Measurements from ENCODE around the gene CLEC11A.
A peak's percentile ranks its signal among the peaks of the same experiment; 100 is the strongest.

Gene CLEC11A, protein sequence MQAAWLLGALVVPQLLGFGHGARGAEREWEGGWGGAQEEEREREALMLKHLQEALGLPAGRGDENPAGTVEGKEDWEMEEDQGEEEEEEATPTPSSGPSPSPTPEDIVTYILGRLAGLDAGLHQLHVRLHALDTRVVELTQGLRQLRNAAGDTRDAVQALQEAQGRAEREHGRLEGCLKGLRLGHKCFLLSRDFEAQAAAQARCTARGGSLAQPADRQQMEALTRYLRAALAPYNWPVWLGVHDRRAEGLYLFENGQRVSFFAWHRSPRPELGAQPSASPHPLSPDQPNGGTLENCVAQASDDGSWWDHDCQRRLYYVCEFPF

DNA sequence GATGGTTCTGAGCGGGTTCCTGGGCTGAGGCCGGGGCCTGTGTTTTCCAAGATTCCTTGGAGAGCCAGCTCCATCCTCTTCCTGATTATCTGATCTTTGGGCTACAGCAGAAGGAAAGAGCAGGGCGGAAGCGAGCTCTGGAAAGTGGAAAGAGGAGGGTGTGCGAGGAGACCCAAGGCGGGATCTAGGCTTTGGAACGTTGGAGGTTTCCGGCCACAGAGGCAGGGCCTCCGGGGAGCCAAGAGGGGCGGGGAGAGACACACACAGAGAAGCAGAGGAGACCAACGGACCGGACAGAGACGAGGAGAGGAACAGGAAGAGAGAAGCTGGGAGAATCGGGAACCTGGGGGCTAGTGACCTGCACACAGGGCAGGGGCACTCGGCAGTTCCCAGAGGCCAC, at the start of gene CLEC11A:
TSS of gene CLEC11A (plus strand) at position 296 of the 400 bp plus-strand sequence. CDS start 162 bp downstream, outside the sequence.
- DNase-seq (ENCODE audit: extremely low read depth in 1 of 2, low read depth in 1 of 2), result no peak

DNA sequence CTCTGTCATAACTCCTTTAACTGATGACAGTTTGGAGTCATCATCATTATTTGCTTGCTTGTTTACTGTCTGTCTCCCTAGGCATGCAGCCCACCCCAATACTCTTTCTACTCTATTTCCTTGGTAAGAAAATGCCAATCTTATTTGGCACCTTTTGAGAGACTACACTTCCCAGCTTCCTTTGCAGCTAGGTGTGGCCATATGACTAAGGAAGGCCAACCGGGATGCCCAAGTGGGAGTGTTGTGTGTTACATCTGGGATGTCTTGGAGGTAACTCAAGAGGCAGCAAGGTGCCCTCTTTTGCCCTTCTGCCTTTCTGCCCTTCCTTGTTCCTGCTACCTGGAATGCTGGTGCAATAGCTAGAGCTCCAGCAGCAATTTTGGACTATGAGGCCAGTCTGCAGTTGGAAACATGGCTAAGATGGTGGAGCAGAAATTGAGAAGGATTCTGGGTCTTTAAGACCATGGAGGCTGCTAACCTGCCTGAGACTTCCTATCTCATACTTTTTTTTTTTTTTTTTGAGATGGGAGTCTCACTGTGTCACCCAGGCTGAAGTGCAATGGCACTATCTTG, 46.5 kb upstream of the CLEC11A start:
- no peak for DNase-seq (ENCODE audit: extremely low read depth in 1 of 2, low read depth in 1 of 2)

DNA sequence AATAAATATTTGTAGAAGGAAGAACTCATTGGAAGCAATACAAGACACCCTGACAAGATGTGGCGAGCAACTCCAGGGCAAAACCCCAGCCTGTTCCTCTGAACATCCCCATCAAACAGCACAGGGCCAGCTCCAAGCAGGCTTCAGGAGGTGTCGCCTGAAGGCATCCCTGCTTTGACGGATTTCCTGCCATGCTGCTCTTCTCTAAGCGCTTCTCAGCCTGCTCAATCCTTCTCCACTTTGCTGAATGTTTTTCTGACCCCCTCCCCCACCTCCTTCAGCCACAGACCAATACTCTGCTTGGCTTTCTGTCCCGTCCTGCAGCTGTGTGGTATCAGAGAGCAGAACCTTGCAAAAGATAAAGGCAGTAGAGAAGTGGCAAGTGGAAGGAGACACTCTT, 45.5 kb upstream of the CLEC11A start:
- DNase-seq (ENCODE audit: extremely low read depth in 1 of 2, low read depth in 1 of 2), result no peak

DNA sequence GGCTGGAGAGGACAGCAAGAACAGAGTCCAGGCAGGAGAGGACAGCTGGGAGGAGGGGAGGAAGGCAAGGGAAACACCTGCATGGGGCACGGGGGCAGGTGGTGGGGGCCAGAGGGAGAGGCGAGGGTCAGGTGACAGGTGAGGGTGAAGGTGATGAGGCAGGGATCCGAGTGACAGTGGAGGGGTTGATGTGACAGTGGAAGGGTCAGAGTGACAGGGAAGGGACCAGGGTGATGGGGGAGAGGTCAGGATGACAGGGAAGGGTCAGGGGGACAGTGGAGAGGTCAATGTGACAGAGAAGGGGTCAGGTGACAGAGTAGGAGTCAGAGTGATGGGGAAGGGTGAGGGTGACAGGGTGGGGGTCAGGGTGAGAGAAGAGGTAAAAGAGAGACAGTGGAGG, 44.8 kb upstream of the CLEC11A start:
- DNase-seq (ENCODE audit: extremely low read depth in 1 of 2, low read depth in 1 of 2), result no peak

DNA sequence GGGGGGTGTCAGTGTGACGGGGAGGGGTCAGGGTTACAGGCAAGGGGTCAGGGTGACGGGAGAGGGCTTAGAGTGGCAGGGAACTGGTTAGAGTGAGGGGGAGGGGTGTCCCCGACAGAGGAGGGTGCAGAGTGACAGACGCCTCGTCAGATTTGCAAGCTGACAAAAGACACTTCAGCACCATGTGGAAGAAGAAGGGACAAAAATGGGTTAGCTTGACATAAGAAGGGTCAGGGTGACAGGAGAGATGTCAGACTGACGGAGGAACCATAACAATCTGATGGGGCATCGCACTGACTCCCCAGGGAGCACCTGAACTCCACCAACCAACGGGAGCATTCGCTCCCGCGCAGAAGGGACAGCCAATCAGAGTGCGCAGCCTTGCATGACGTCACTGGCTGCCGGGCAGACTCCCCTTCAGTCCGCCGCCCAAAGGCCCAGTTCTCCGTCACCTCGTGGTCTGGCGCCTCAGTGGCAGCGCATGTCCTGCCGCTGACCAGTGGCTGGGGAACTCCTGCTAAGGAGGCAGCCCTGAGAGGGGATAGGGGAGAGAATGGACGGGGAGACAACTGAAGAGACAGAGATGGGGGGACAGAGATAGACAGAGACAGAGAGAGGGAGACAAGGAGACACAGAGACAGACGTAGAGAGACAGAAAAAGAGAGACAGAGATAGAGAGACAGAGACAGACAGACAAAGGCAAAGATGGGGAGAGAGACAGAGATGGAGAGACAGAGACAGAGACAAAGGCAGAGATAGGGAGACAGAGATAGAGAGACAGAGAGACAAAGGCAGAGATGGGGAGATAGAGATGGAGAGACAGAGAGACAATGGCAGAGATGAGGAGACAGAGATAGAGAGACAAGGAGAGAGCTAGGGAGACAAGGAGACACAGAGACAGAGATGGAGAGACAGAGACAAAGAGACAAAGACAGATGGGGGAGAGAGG, 43.7 kb upstream of the CLEC11A start:
- peak; percentile 63 to 72 for DNase-seq (ENCODE audit: extremely low read depth in 1 of 2, low read depth in 1 of 2)

DNA sequence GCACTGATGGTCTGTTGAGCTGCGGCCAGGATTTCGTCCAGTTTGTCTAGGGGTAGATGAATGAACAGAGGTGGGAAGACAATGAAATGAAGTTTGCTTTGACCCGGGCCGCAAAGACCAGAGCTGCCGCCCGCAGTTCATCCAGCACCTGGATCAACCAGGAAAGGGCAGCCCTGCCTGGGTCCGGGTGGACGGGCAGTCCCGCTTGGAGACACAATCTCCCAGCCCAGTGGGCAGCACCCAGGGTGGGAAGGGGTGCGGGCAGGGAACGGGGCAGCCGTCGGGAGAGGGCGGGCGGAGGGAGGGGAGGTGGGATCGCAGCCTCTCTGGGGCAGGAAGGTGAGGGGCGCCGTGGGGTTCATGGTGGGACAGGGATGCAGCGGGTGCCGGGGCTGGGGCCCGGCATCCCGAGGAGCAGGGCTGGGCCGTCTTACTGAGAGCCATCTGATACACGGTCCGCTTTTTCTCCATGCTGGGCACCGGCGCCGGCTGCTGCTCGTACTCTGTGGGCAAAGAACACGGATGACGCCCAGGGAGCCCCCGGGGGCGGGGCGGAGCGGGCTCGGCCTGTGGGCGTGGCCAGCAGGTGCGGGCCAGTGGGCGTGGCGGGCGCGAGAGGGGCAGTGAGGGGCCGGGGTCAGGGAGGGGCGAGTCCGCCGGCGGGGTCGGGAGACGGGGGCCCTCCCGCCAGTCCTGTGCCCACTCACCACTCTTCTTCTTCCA, 36.7 kb upstream of the CLEC11A start:
- no peak for DNase-seq (ENCODE audit: extremely low read depth in 1 of 2, low read depth in 1 of 2)

DNA sequence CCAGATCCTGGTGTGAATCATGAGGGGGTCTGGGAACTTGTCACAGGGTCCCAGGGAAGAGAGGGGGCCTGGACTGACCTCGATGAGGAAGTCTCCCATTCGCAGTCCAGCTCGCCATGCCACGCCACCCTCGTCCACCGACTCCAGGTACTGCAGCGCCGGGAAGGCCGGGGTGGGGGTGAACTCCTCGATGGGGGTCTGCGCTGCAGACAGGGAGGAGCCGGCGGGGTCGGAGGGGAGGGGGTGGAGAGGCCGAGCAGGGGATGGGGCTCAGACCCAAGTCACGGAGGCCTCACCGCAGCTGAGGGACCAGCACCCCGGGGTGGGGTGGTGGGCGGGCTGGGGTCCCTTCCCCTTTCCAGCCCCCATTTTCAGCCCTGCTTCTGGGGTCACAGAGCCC, 34.4 kb upstream of the CLEC11A start:
- no peak for DNase-seq (ENCODE audit: extremely low read depth in 1 of 2, low read depth in 1 of 2)

DNA sequence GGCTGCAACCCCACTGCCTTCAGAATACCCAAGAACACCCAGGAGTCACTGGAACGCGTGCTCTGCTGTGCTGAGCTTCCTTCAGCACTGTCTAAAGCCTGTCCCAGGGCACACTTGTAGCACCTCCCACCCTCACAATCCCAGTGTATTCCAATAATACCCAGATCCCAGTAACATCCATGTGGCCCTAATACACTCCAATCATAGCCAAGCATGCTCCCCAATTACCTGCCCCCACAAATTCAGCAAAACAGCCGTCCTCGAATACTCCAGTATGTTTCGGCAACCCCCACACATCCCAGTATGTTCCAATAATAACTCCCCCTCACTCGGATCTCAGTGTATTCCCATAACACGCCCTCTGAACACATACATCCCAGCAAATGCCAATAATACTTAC, 32.7 kb upstream of the CLEC11A start:
- DNase-seq (ENCODE audit: extremely low read depth in 1 of 2, low read depth in 1 of 2), result no peak

DNA sequence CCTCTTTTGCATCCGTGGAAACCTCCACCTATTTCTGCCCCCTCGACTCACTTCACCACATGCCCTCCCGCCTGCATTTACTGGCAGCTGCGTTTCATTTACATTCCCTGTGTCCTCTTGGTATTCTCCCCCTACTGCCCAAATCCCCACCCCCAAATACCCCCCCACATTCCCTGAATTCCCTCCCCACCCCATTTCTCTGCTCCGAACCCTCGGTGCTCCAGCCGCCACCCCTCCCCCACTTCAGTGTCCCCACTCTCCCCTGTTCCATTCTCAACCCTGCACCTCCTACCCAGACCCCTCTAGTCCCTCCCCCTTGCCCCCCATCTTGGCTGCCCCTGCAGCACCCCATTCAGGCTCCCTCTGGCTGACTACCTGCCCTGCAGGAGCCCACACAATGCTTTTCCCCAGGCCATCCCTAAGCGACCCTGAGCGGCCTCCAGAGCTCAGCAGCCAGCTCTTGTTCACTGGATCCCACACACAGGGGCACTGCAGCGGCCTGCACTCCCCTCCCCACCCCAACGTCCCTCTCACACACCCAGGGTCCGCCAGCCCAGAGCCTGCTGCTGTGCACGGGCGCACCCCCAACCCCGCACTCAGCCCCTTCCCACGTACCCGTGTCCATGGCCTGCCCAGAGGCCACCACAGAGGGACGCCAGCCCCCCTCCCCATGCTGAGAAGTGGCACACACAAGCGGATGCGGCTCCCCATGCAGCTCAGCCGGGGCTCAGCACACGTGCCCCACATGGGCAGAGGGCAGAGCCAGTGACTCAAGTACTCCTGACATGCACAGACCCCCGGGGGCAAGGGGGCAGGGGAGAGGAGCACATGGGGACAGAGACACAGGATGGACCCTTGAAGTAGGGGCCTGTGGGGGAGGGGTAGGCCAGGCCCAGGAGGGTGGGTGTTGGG, 29.8 kb upstream of the CLEC11A start:
- no peak for DNase-seq (ENCODE audit: extremely low read depth in 1 of 2, low read depth in 1 of 2)

DNA sequence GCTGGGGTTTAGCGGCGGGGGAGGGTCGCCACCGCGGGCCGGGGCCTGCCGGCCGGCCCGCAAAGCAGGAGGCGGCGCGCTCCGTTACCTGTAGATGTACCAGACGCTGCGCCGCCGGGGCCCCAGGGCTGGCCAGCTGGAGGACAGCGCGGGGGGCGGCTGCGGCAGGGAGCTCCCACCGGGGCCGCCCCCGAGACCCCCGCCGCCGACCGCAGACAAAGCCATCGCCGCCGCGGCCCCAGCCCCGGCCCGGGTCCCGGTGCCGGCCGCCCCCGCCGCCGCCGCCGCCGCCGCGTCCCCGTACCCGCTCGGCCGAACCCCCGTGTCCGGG, 28.4 kb upstream of the CLEC11A start:
- DNase-seq (ENCODE audit: extremely low read depth in 1 of 2, low read depth in 1 of 2), result no peak

DNA sequence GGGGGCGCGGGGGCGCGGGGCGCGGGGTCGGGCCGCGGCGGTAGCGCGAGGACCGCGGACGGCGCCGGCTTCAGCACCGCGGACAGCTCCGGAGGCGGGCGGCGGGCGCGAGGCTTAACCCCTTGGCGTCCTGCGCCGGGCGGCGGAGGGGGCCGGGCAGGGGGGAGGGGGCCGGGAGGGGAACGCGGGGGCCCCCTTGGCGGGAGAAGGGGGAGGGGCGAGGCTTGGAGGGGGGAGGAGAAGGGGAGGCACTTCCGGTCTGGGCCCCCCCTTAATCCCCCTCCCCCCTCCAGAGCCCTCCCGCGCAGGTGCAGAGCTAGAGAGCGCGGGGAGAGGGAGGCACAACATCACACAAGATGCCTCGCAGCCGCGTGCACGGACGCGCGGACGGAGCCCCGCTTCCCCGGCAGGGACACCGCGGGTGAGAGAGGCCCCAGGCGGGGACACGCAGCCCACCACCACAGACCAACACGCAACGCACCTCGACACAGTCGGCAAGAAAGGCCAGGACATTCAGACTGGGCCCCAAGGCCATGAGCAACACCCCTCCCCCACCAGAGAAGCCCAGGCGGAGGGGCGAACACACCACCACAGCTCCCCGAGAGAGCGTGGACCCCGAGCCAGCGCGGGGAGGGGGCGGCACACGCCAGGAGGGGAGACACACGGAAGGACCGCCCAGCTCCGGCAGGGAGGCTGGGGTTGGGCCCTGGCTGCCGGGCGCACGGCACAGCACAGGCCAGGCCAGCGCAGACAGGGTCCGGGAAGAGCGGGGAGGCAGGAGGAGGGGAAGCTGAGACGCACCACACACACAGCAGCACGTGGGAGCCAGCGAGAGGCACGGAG, 27.7 kb upstream of the CLEC11A start:
- no peak for DNase-seq (ENCODE audit: extremely low read depth in 1 of 2, low read depth in 1 of 2)

DNA sequence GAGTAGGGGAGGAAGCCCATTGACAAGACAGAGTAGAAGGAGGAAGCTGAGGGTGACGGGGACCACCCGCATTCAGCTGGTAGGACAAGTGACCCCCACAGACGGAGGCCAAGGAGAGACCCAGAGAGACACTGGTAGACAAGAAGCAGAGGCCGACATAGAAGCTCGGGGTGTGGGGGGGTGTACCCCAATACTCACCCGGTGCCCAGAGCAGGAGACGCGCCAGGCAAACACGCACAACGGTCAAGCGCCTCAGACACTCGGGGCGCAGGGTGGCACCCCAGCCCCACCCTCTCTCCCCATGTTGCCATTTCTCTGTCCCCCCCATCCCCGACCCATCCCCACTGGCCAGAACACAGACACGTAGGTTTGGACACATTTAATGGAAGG, 27.1 kb upstream of the CLEC11A start:
- DNase-seq (ENCODE audit: extremely low read depth in 1 of 2, low read depth in 1 of 2), result no peak

DNA sequence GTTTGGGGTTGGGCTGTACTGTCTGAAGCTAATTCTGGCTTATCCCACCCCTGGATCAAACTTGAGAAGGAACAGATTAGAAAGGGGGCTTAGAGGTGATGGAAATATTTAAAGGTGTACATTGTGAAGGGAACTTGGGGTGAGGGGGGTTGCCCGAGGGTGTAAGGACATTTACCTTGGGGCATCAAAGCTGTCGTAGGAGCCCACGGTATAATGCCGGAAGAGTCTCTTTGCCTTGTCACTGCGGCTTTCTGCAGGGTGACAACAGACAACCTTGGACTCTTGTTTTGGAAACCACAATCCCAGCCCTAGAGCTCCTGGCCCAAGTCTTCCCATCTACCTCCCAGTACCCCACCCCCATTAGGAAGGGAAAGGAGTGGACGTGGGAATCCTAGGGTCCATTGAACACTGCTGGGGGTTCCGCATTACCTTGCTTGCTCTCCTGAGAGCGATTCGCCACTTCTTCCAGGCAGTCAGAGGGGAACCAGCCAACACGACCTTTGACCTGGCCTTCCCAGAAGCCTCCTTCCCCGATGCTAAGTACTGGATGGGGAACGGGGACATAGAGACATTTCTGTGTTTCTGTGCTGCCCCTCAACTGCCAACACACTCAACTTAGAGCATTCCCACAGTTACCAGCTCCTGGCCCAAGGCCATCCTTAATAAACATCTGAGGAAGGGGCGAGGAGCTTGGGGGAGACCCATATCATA, 25.6 kb upstream of the CLEC11A start:
- DNase-seq (ENCODE audit: extremely low read depth in 1 of 2, low read depth in 1 of 2), result no peak

DNA sequence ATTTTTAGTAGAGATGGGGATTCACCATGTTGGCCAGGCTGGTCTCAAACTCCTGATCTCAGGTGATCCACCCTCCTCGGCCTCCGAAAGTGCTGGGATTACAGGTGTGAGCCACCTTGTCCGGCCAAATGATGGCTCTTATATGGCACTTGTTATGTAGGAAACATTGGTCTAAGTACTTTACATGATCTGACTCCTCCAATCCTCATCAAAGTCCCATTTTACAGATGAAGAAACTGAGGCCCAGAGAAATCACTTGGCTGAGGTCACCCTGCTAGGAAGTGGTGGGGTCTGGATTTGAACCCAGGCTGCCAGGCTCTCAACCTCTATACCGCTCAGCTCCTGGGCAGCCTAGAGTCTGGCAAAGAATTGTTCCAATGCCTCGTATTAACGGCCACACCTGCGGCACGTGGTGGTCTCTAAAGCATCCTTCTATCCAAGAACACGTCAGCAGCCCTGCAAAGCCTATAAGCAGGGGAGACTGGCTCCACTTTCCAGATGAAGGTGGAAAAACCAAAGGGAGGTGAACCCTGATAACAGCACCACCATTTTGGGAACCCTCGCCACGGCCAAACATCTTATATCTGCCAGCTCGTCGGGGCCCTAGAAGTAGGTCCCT, 21.7 kb upstream of the CLEC11A start:
- no peak for DNase-seq (ENCODE audit: extremely low read depth in 1 of 2, low read depth in 1 of 2)

DNA sequence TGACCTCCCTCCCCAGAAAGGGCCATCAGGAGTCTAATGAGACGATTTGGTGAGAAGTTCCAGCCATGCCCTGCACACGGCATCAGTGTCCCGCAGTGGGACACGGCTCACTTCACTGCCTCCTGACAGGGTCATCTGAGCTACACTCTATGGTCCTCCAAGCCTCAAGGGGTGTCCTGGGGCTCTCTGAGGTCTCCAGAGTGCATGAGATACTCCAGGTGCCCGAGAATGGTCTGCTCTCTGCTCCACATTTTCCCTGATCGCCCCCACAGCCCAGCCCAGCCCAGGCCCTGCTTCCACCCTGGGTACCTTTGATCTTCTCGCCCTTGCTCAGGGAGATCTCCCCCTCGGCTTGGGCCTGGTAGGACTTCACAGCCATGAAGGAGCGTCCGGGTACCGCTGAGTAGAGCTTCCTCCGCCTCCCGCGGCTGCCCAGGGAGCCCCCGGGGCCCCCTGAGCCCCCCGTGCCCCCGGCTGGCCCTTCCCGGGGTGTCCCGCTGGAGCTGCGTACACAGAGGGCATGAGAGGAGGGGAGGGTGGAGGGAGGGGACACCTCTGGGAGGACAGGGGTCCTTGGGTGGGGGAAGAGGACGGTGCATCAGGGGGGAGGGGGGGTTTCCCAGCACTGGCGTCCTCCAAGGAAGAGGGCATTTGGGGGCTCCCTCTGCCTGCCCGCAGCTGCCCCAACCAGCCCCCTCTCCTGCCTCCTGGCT, 20.9 kb upstream of the CLEC11A start:
- DNase-seq (ENCODE audit: extremely low read depth in 1 of 2, low read depth in 1 of 2), result no peak

DNA sequence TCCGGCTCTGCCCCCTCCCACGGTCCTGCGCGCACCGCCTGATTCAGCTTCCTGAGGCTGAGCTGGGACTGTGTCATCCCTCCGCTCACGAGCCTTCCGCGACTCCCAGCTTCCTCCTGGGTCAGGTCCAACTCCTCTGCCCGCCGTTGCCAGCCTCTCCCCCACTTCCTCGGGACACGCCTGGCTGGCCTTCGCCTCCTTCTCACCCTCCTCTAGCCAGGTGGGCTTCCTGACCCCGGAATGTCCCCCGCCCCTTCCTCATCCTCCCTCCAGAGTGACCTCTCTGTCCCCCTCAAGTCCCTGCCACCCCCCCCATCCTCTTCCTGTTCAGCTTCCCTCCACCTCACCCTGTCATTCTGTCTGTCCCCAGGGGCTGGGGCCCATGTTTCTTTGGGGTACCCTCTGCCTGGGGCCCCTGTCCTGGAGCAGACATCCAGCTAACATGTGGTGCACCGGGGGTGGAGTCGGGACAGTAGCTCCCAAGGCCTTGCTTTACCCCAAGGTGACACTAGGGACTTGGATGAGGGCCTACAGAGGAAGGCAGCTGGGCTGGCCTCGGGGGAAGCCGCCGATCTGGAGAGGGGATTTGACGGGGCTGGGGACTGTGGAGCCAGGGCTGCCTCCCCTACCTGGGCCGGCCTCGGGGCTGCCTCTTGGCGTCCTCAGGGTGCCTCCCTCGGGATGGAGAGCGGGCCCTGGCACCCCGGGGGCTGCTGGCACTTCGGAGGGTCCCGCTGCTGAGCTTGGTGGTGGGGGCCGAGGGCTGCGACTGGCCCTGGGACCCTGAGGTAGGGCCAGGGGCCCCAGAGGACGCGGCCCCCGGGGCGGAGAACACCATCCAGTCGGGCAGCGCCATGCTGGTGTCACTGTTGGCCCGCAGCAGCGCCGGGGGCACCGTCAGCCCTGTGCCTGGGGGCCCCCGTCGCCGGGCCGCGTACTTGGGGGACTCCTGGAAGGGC, 20.0 kb upstream of the CLEC11A start:
- DNase-seq (ENCODE audit: extremely low read depth in 1 of 2, low read depth in 1 of 2), result no peak

Data from stimulated activated CD8-positive, alpha-beta memory T cell treated with anti-CD3 and anti-CD28 coated beads, Interleukin-7, amount 100 ng/mL, for 48 hours (primary cell).